Measurements from ENCODE around the gene BZW2. TPM values are rescaled to one million over a fixed set of nuclear protein-coding genes. Genes with fewer than 3 reads are reported as not detected.

BZW2 gene
- total RNA-seq, 1 donor from 2014 or later, result 18.0 TPM

- H3K9me3 ChIP-seq, result no peaks in the 10 kb centered on the region
- DNase-seq (ENCODE audit: low spot score in 2 of 2), result no peak
- no peaks in the 10 kb centered on the region for H3K36me3 ChIP-seq
- no peak overlapping the region for H3K4me3 ChIP-seq
- TF ChIP-seq, protein P1, sequence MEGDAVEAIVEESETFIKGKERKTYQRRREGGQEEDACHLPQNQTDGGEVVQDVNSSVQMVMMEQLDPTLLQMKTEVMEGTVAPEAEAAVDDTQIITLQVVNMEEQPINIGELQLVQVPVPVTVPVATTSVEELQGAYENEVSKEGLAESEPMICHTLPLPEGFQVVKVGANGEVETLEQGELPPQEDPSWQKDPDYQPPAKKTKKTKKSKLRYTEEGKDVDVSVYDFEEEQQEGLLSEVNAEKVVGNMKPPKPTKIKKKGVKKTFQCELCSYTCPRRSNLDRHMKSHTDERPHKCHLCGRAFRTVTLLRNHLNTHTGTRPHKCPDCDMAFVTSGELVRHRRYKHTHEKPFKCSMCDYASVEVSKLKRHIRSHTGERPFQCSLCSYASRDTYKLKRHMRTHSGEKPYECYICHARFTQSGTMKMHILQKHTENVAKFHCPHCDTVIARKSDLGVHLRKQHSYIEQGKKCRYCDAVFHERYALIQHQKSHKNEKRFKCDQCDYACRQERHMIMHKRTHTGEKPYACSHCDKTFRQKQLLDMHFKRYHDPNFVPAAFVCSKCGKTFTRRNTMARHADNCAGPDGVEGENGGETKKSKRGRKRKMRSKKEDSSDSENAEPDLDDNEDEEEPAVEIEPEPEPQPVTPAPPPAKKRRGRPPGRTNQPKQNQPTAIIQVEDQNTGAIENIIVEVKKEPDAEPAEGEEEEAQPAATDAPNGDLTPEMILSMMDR (IDR thresholded peaks at IDR 0.05), result no peak
- no peaks in the 10 kb centered on the region for H3K27me3 ChIP-seq
- intact Hi-C loops (cut with DNase I), result no loop called here
- no peak overlapping the region for H3K27ac ChIP-seq
- H3K4me1 ChIP-seq, result no peaks in the 10 kb centered on the region
Measured at GRCh38 chr7:16730937-16731336, 85.0 kb downstream of the BZW2 start.

DNA sequence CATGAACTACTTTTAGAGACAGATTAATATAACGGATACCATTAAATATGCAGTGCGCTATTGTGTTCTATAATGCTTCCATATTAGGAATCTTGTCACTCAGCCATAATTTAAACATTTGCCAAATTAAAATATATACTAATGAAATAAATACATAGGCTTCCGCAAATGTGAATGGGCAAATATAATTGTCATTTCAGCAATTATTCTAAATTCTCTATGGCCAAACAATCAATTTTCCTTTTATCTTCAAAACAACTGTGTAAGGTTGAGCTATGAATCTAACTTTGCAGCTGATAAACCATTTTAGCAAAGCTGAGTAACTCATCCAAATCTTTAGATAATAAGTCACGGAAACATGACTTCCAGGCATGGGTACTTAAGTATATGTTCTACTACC, 86.8 kb downstream of the BZW2 start:
- TF ChIP-seq, protein P1 (IDR thresholded peaks at IDR 0.05), result no peak
- Histone ChIP-seq H3K4me1 (no peaks in the 10 kb centered on the region), H3K9me3 (no peaks in the 10 kb centered on the region), H3K27me3 (no peaks in the 10 kb centered on the region), H3K36me3 (no peaks in the 10 kb centered on the region), H3K4me3 (no peak overlapping the region), H3K27ac (no peak overlapping the region)
- intact Hi-C loops (cut with DNase I), result no loop called here
- no peak for DNase-seq (ENCODE audit: low spot score in 2 of 2)

- intact Hi-C loops (cut with DNase I), result no loop called here
- Histone ChIP-seq H3K36me3 (no peaks in the 10 kb centered on the region), H3K27ac (no peak overlapping the region), H3K4me3 (no peak overlapping the region), H3K27me3 (no peaks in the 10 kb centered on the region), H3K4me1 (no peaks in the 10 kb centered on the region), H3K9me3 (no peaks in the 10 kb centered on the region)
- TF ChIP-seq, protein P1 (IDR thresholded peaks at IDR 0.05), result no peak
- no peak for DNase-seq (ENCODE audit: low spot score in 2 of 2)
Measured at GRCh38 chr7:16734148-16734726, 88.3 kb downstream of the BZW2 start.

GRCh38 chr7:16735020-16735419, 89.0 kb downstream of the BZW2 start:
- H3K27me3 ChIP-seq, result no peaks in the 10 kb centered on the region
- no peaks in the 10 kb centered on the region for H3K9me3 ChIP-seq
- no peaks in the 10 kb centered on the region for H3K4me1 ChIP-seq
- no peaks in the 10 kb centered on the region for H3K36me3 ChIP-seq
- intact Hi-C loops (cut with DNase I), result no loop called here
- H3K27ac ChIP-seq, result no peak overlapping the region
- H3K4me3 ChIP-seq, result no peak overlapping the region
- TF ChIP-seq, protein P1 (IDR thresholded peaks at IDR 0.05), result no peak
- no peak for DNase-seq (ENCODE audit: low spot score in 2 of 2)

GRCh38 chr7:16738011-16738688, 92.2 kb downstream of the BZW2 start:
- H3K4me1 ChIP-seq, result no peaks in the 10 kb centered on the region
- no peak overlapping the region for H3K27ac ChIP-seq
- intact Hi-C loops (cut with DNase I), result no loop called here
- H3K9me3 ChIP-seq, result no peaks in the 10 kb centered on the region
- H3K4me3 ChIP-seq, result no peak overlapping the region
- TF ChIP-seq, protein P1 (IDR thresholded peaks at IDR 0.05), result no peak
- no peaks in the 10 kb centered on the region for H3K27me3 ChIP-seq
- no peaks in the 10 kb centered on the region for H3K36me3 ChIP-seq
- DNase-seq (ENCODE audit: low spot score in 2 of 2), result no peak

Data from ascending aorta (tissue), 2 donors.